ENCODE measurements around the gene ZNF594. TPM values are rescaled to one million over a fixed set of nuclear protein-coding genes. Genes with fewer than 3 reads are reported as not detected.
"Not testable (repeated sequence)": the region's sequence is repeated elsewhere in the genome, so short reads cannot be mapped to it uniquely, and the experiment has no call there.

The ZNF594 gene
- 1.7 and 2.0 TPM in 2 replicates for total RNA-seq

GRCh38 chr17:5191541-5192417 lies at the start of gene ZNF594:
Gene ZNF594 (minus strand): TSS chr17:5191868. CDS start chr17:5184256, 7,612 bp downstream.
- peak; percentile 95 for DNase-seq (ENCODE audit: low read depth in 2 of 2)

- not testable (repeated sequence) for DNase-seq (ENCODE audit: low read depth in 2 of 2)
Observed at GRCh38 chr17:5239769-5240168, 48.1 kb upstream of the ZNF594 start.

- no peak for DNase-seq (ENCODE audit: low read depth in 2 of 2)
Observed at GRCh38 chr17:5238333-5238732, 46.7 kb upstream of the ZNF594 start.

- DNase-seq (ENCODE audit: low read depth in 2 of 2): peak; percentile 65 to 72
Observed at GRCh38 chr17:5237541-5238016, 45.9 kb upstream of the ZNF594 start.

GRCh38 chr17:5236938-5237540 lies 45.4 kb upstream of the ZNF594 start:
- DNase-seq (ENCODE audit: low read depth in 2 of 2): no peak

GRCh38 chr17:5234645-5235576 lies 43.2 kb upstream of the ZNF594 start, which contains the start of gene SCIMP:
Gene SCIMP (minus strand): TSS chr17:5234860. CDS start chr17:5234755, 105 bp downstream.
- DNase-seq (ENCODE audit: low read depth in 2 of 2): no peak

- DNase-seq (ENCODE audit: low read depth in 2 of 2): not testable (repeated sequence)
Observed at GRCh38 chr17:5233492-5233891, 41.8 kb upstream of the ZNF594 start.

GRCh38 chr17:5226940-5227878 lies 35.5 kb upstream of the ZNF594 start:
- DNase-seq (ENCODE audit: low read depth in 2 of 2): no peak

- peak in 1 of 2 donors; percentile 9 for DNase-seq (ENCODE audit: low read depth in 2 of 2)
Observed at GRCh38 chr17:5225668-5226457, 34.2 kb upstream of the ZNF594 start.

GRCh38 chr17:5221912-5222311 lies 30.2 kb upstream of the ZNF594 start:
- DNase-seq (ENCODE audit: low read depth in 2 of 2): not testable (repeated sequence)

GRCh38 chr17:5220074-5220473 lies 28.4 kb upstream of the ZNF594 start:
- DNase-seq (ENCODE audit: low read depth in 2 of 2): no peak

- no peak for DNase-seq (ENCODE audit: low read depth in 2 of 2)
Observed at GRCh38 chr17:5219536-5219935, 27.9 kb upstream of the ZNF594 start.

GRCh38 chr17:5217562-5217961 lies 25.9 kb upstream of the ZNF594 start:
- DNase-seq (ENCODE audit: low read depth in 2 of 2): not testable (repeated sequence)

- DNase-seq (ENCODE audit: low read depth in 2 of 2): peak; percentile 6 to 7
Observed at GRCh38 chr17:5211458-5211857, 19.8 kb upstream of the ZNF594 start.

- no peak for DNase-seq (ENCODE audit: low read depth in 2 of 2)
Observed at GRCh38 chr17:5210614-5211252, 19.1 kb upstream of the ZNF594 start.

GRCh38 chr17:5210091-5210490 lies 18.4 kb upstream of the ZNF594 start:
- DNase-seq (ENCODE audit: low read depth in 2 of 2): no peak

- DNase-seq (ENCODE audit: low read depth in 2 of 2): peak in 1 of 2 donors; percentile 20
Observed at GRCh38 chr17:5209396-5209795, 17.7 kb upstream of the ZNF594 start.

- peak in 1 of 2 donors; percentile 8 for DNase-seq (ENCODE audit: low read depth in 2 of 2)
Observed at GRCh38 chr17:5203908-5204294, 12.2 kb upstream of the ZNF594 start.

Measured in lung microvascular endothelial cell (primary cell).